SH-SY5Y (cell line): ENCODE results near the gene FATE1.

ENCODE experiments used
- GATA2 ChIP-seq: IDR thresholded peaks from 2 replicates; pipeline ENCODE4 v1.6.1; 2011; ENCODE audit warnings: mild to moderate bottlenecking, low read depth, low read length
- GATA3 ChIP-seq: IDR thresholded peaks from 2 replicates; pipeline ENCODE4 v1.6.1; 2011; ENCODE audit warnings: low read depth, mild to moderate bottlenecking, low read length, moderate library complexity

DNA sequence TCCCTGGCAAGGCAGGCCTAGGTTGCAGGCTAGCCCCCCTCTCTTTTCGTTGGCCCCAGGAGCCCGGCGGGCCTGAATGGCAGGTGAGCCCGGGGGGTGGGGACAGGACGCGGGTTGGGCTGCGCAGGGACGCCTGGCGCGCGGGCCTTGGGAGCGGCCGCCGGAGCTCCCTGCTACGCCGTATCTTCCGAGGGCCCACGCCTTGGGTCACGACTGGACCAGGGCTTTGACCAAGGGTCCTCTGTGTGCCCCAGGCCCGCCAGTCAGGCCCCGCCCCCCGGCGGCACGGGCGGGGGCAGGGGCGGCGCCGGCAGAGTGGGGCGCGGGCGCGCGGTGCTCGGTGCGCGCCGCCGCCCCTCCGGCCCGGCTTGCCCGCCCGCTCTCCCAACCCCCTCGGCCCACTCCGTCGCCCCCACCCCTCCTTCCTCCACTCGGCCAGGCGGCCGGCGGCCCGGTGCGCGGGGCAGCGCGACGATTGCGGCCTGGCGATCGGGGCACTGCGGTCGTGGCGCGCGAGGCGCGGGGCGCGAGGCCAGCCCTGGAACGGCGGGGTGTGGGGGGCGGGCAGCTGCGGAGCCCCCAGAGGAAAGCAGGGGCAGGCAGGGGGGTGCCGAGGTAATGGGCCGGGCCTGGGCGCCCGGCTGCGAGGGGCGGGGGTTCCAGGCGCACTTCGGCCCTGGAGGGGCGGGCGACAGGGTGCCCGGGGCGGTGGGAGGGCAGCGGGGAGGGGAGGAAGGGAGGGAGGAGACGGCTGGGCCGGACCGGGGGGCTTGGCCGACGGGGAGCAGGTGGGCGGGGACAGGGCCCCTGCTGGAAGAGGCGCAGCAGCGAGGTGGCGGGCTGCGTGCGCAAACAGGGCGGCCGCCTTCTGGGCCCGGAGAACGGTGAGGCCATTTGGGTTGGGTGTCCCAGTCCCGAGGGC is 20.9 kb upstream of the FATE1 start, which contains the start of gene PRRG3:
- TF ChIP-seq GATA2 (no peak), GATA3 (no peak)
